Astrocyte of the spinal cord (primary cell): Measurements from ENCODE around the gene SIGLEC11.

ENCODE experiments used
- DNase-seq: peaks from one replicate; pipeline ENCODE4 v3.0.0; 2011; ENCODE audit warnings: low read depth, low spot score
- H3K4me3 ChIP-seq: 2 replicates; pipeline ENCODE4 v1.5.1; 2011; ENCODE audit warnings: low read depth, mild to moderate bottlenecking, low read length, moderate library complexity
- in situ Hi-C: cut with HindIII; loops from 2 replicates; pipeline ENCODE4 v1.10.0; 2017; ENCODE audit warnings: low sequenced_read_pairs
- TF ChIP-seq, protein P1 (sequence below): IDR thresholded peaks from 2 replicates; pipeline ENCODE4 v1.5.1; 2012; ENCODE audit warnings: low read depth, mild to moderate bottlenecking, low read length, inconsistent platforms

The SIGLEC11 gene

DNA sequence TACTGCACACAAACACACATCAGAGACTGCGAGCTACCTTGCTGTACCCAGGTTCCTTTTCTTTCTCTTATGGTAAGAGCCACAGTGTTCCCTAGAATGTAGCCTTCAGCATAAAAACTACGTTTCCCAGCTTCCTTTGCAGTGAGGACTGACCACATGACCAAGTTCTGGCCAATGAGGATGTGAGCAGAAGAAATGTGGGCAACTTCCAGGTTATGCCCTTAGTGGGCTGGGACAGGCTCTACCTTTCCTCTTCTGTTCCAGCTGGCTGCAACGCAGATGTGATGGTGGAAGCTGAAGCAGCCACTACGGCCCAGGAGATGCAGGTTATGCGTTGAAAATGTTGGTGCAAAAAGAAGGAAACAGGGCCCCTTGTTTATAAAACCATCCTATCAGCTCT is 36.7 kb upstream of the SIGLEC11 start:
- TF ChIP-seq, protein P1, sequence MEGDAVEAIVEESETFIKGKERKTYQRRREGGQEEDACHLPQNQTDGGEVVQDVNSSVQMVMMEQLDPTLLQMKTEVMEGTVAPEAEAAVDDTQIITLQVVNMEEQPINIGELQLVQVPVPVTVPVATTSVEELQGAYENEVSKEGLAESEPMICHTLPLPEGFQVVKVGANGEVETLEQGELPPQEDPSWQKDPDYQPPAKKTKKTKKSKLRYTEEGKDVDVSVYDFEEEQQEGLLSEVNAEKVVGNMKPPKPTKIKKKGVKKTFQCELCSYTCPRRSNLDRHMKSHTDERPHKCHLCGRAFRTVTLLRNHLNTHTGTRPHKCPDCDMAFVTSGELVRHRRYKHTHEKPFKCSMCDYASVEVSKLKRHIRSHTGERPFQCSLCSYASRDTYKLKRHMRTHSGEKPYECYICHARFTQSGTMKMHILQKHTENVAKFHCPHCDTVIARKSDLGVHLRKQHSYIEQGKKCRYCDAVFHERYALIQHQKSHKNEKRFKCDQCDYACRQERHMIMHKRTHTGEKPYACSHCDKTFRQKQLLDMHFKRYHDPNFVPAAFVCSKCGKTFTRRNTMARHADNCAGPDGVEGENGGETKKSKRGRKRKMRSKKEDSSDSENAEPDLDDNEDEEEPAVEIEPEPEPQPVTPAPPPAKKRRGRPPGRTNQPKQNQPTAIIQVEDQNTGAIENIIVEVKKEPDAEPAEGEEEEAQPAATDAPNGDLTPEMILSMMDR, result no peak
- in situ Hi-C loops, result no loop called here
- DNase-seq, result no peak
- H3K4me3 ChIP-seq, result no peak overlapping the region

GRCh38 chr19:49988433-49988832 is 27.5 kb upstream of the SIGLEC11 start:
- no peak overlapping the region for H3K4me3 ChIP-seq
- TF ChIP-seq, protein P1, result no peak
- DNase-seq, result peak; percentile 25
- in situ Hi-C loops, result no loop called here

DNA sequence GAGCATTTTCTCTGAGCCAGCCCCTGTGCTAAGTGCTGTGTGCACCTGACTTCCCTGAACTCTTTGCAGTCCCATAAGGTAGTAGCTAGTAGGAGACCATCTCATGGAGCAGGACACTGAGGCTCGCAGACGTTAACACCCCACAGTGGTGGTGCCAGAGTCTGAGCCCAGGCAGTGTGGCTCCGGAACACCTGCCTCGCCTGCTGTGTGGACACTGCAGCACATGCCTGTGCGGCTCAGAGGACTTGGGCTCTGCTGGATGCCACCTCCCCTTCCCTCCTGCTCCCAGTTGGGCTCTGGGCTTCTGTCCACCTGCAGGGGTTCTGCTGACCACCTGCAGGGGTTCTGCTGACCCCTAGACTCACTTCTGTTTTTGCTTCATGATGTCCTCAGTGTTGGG is 27.0 kb upstream of the SIGLEC11 start:
- in situ Hi-C loops, result no loop called here

GRCh38 chr19:49987159-49987698 is 26.3 kb upstream of the SIGLEC11 start:
- no peak overlapping the region for H3K4me3 ChIP-seq
- in situ Hi-C loops, result no loop called here
- DNase-seq, result peak; percentile 90
- TF ChIP-seq, protein P1, result no peak

More for the DNA sequence above, 27.0 kb upstream of the SIGLEC11 start:
- no peak for DNase-seq
- no peak overlapping the region for H3K4me3 ChIP-seq
- TF ChIP-seq, protein P1, result no peak

DNA sequence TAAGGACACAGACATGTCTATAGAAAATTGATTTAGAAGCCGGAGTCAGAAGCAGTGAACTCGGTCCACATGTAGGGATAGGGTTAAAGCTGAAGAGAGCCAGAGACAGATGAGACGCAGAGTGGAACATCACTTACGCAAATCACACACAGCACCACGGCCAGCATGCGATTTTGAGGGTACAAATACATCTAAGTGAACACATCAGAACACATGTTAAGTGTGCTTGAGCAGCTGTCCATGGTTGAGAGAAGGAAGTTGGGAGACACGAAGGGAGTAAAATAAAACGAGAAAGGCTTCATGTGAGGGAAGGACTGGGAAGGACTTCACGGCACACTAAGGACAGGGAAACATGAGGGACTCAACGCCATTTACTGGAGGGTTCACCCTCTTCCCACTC is 25.4 kb upstream of the SIGLEC11 start:
- TF ChIP-seq, protein P1, result no peak
- in situ Hi-C loops, result no loop called here
- DNase-seq, result no peak
- no peak overlapping the region for H3K4me3 ChIP-seq

- TF ChIP-seq, protein P1, result no peak
- no peak overlapping the region for H3K4me3 ChIP-seq
- in situ Hi-C loops, result no loop called here
- DNase-seq, result no peak
Measured at GRCh38 chr19:49985871-49986270, 24.9 kb upstream of the SIGLEC11 start.

- in situ Hi-C loops, result no loop called here
Measured at GRCh38 chr19:49984491-49984890, 23.5 kb upstream of the SIGLEC11 start.

More at GRCh38 chr19:49984491-49984890, 23.5 kb upstream of the SIGLEC11 start:
- DNase-seq, result no peak
- H3K4me3 ChIP-seq, result no peak overlapping the region
- TF ChIP-seq, protein P1, result no peak
